HG03066 (cell line): ENCODE measurements around the gene TMEM167A.
A peak's percentile ranks its signal among the peaks of the same experiment; 100 is the strongest.

ENCODE experiments used
- ATAC-seq: cut with Tn5 transposase; IDR thresholded peaks from one replicate; pipeline ENCODE4 v1.9.1; 2021; ENCODE audit warnings: low read depth; ENCODE audit not compliant: unreplicated experiment

TMEM167A gene, protein sequence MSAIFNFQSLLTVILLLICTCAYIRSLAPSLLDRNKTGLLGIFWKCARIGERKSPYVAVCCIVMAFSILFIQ

DNA sequence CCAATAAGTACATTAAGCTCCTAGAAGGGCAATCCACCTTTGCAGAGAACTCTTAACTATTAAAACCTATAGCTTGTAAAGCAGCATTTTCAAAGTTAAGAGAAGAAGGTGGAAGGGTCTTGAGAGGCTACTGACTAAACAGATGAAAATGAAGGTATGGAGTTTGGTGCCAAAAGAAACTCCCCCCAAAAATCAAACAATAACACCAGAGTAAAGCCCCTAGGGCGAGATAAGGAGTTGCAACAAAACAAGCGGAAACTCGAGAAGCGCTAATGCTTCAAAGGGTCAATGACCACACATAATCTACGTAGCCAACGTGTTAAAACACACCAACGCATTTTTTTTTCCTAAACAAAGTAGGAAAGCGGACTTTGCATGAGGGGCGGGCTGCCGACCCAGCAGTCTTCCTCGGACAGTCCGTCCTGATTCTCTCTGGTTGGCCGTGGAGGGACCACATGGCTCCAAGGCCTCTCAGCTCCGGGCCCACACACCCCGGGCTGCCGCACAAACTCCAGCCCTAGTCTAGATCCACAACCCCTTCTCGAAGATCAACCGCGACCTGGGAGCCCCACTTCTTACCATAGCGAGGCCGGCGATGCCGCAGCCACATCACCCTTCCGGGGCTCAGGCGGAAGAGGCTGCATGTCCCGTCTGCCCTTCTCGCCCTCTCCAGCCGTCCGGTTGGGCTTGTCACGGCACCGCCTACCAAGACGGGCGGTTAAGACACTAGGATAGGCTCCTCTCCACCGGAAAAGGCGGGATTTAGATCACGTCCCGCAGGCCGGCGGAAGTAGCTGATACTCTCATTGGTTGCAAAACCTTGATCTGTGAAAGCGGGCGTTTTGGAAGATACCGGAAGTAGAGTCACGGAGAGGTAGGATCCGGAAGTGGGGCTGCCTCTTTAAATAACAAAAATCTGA lies at the start of gene TMEM167A, which contains the start of gene XRCC4:
Gene TMEM167A (minus strand): TSS at position 653 of the 920 bp plus-strand sequence. CDS start 71 bp downstream, at position 582.
Gene XRCC4 (plus strand): TSS at position 806 of the 920 bp plus-strand sequence. CDS start 27,373 bp downstream, outside the sequence.
- peak; percentile 98 for ATAC-seq

DNA sequence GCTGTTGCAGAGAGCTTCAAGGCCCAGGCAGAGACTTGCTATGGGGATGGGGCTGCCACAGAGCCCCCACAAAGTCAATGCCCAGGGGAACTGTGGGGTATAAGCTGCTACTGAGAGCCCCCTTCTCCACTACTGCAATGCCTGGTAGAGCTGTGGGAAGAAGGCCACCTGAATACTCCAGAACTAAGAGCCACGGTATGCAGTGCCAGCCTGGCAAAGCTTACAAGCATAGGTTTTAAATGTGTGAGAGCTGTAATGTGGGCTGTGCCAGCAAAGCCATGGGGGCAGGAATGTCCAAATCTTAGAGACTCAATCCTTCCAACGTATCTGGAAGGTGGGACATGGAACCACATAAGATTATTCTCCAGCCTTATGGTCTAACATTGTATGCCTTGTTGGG lies 49.3 kb upstream of the TMEM167A start:
- ATAC-seq: no peak

DNA sequence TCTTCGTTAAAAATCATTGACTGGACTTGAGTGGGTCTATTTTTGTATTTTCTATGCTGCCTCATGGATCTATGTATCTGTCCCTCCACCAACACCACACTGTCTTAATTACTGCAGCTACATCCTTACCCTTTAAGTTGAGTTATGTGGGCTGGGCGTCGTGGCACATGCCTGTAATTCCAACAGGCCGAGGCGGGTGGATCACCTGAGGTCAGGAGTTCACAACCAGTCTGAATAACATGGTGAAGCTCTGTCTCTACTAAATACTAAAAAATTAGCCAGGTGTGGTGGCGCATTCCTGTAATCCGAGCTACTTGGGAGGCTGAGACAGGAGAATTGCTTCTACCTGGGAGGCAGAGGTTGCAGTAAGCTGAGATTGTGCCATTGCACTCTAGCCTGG lies 48.4 kb upstream of the TMEM167A start:
- ATAC-seq: no peak

DNA sequence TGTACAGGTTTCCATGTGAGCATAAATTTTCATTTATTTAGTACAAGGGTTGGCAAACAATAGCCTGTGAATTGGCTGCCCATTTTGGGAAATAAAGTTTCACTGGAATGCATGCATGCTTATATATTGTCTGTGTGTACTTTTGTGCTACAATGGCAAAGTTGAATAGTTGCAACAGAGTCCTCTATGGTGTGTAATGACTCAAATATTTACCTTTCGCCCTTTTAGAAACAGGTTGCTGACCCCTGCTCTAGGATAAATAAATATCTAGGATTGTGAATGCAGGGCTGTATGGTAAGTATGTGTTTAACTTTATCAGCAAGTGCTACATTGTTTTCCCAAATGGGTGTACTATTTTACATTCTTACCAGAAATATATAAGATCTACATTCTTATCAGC lies 47.4 kb upstream of the TMEM167A start:
- no peak for ATAC-seq

DNA sequence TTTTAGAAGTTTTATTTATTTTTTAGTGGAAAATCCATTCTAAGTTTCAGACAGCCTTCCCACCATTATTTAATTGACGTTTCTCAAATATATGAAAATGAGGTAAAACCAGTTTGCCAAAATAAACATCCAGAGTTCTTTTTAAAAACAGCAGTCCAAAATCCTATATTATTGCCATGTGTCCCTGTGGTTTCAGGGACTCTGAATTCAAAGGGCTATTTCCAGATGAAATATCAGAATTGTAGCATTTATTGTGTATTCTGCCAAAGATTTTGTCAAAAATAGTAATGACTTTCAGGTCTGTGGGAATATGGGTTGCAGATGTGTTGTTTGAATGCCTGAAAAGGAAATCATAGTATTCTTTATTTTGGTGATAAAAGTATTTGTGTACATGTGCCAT lies 41.8 kb upstream of the TMEM167A start:
- ATAC-seq: no peak

DNA sequence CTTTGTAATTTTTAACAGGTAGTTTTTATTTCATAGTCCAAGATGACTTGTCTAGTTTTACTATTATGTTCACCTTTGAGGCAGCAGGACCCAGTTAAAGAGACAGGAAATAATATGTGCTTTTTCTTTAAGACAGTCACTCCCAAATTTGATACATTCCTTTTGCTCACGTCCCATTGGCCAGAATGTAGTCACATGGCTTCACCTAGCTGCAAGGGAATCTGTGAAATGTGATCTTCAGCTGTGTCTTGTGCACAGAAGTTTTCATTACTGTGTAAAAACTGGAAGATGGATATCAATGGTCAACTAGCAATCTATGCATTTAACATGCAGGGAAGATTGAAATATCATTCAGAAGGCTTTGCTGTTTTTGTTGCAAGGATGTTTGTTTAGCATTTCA lies 41.3 kb upstream of the TMEM167A start:
- no peak for ATAC-seq

DNA sequence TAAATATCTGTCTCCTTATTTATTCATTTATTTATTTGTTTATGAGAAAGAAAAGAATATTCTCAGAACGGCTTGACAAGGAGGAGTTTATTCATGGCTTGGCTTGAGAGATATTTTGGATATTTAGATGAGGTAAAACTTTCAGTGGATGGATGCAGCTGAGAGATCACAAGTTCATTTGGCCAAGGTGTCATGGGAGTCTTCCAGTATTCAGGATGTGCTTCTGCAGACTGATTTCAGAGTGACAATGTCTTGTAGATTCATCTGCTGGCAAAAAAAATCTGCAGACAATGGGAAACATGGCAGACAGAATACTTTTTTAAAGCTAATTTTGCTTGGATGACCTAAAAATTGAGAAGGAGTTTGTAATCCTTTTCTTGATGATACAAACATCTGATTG lies 38.6 kb upstream of the TMEM167A start:
- ATAC-seq: no peak

DNA sequence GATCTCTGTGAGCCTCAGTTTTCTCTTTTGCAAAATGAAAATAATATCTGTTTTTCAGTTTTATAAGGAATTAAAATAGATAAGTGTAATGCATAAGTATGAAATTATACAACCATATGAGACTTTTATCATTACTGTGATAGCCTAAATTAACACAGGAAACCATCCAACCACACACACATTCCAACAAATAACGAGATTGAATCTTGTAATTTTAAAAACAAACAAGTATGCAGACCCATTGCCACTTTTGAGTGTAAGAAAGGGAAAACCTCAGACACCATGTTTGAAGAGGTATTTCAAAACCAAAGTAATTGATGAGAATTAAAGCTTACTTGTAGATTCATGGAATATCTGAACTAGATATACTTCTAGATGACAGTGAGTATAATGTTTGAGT lies 32.2 kb upstream of the TMEM167A start:
- no peak for ATAC-seq

DNA sequence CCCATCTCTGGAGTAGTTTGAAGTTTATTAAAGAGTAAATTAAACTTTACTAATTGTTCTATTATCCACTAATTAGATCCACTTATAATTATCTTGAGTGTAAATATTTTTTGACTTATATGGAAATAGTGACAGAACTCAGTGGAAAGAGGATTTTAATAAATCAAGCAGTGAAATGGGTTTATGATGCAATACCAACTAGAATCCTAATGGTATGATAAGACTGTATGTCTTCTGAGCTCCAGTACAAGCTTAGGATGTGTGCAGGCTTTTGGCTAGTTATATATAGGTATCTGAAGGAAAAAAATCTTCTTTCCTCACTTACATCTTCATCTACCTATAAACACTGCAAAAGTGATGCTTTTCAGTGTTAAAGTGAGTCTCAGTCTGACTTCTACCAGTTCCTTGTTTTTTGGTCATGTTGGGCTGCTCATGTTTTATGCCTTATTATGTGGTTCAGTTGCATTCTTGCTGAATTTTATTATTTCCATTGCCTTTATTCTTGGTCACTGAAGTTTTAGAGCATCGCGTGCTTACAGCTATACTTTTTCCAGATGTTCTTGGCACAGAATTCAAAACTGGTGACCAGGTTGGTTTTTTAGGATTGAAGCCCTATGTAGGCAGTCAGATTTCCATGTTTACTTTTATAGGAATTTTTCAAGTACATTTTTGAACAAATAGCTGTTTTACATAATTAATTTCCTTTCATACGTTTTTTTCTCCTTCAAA lies 30.7 kb upstream of the TMEM167A start:
- ATAC-seq: no peak

DNA sequence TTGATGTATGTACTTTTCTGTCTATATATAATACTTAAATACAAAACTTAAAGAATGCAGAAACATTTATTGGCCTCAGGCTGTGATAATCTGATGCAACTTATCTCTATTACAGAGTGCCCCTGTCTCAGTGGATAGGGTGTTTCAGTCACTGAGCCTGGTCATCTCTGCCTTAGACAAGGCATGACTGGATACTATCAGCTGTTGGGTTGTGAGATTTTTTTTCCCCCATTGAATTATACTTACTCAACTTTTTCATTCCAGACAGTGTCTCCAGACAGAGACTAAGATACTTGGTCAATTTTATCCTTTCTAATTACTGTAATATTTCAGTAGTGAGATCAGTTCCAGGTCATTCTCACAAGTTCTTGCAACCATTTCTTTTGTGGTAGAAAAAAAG lies 26.8 kb upstream of the TMEM167A start:
- no peak for ATAC-seq

DNA sequence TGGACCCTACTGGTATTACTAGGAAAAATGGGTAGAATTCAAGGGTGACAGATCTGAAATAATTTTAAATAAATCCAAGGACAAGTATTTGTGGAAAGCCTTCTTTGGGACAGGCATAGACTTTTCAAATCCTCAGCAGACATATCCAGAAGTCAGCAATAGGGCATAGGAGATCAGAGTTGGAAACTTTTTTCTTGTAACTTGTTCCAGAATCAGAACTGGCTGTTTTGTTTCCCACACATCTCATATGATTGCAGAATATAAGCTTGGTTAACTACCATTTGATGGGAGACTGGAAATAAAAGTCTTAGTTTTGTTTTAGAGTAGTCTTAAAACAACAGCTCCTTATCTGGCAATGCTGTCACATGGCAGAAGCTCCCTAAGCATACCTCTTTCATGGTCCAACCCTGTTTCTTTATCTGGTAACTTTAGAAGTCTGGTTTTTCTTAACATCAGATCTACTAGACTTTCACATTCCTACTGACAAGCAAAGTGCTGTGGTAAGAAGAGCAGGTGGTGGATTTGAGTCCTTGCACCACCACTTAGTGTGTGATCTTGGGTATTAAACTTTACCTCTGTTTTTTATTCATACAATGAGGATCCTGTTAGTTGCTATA lies 25.3 kb upstream of the TMEM167A start:
- ATAC-seq: no peak

DNA sequence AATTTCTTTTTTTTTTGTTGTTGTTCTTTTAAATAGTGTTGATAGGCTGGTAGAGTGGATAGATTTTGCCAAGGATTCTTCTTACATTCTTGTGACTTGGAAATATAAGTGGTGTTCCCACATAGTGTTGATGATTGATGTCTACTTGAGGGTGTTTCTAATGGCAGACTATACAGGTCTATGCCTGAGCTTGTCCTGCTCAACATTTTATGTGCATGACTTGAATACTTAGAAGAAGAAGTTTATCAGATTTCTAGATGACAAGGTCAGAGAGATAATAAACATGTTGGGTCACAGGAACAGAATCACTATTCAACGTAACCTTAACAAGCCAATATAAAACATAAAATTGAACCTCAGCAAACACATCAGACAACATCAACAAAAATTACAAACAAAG lies 24.3 kb upstream of the TMEM167A start:
- ATAC-seq: no peak

DNA sequence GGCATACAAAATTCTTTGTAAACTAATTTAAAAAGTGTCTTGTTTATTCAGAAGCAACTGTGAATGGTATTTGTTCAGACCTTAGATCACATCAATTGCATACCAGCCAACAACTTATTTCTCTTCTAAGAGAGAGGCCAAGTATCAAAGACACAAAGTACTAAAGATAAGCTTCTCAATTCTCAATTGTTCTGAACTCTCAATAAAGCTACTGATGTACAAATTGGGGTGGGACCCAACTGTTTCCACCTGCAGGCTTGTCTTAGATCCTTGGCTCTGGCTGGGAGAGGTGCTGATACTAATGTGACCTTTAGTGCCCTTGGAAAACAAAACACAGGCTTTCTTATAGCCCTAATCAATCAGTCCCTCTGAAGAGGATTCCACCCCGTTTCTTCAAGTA lies 22.3 kb upstream of the TMEM167A start:
- ATAC-seq: no peak

DNA sequence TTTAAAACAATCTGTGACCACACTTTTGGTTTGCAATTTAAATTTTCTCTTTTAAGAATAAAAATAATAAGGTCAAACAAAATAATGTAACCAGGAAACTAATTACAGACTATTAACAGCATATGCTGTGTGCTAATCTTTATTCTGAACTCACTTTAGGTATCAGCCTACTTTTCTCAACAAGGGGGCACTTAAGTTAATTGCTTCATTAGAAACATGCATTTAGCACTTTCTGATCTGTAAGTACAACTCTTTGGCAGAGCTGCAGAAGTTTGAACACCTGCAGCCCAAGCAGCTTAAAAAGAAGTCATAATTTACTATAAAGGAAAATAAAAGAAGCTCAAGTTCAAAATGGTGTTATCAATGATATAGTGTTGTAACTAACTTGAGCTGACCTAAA lies 21.8 kb upstream of the TMEM167A start:
- no peak for ATAC-seq

DNA sequence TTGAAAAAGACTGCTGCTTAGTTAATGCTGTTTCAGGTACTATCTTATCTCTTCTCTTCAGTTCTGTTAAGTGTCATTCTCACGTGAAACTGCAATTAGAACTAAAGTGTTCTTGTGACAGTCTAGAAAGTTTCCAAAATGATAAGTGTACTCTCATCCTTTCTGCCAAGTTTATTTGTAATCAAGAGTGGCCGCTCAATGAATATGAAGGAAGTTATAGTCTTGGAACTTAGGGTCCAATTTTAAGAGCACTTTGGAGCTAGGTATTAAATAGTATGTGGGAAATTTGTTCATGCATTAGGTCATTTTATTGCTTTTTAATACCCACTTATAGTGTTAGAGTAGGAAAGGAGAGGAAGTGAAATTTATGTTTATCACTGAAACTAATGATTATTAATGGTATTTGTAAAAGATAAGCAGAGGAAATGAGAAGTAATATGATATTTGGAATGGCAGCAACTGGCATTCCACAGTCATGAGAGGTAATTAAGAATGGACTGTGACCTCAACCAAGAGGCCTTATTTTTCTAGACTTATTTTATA lies 20.6 kb upstream of the TMEM167A start:
- peak; percentile 42 for ATAC-seq

DNA sequence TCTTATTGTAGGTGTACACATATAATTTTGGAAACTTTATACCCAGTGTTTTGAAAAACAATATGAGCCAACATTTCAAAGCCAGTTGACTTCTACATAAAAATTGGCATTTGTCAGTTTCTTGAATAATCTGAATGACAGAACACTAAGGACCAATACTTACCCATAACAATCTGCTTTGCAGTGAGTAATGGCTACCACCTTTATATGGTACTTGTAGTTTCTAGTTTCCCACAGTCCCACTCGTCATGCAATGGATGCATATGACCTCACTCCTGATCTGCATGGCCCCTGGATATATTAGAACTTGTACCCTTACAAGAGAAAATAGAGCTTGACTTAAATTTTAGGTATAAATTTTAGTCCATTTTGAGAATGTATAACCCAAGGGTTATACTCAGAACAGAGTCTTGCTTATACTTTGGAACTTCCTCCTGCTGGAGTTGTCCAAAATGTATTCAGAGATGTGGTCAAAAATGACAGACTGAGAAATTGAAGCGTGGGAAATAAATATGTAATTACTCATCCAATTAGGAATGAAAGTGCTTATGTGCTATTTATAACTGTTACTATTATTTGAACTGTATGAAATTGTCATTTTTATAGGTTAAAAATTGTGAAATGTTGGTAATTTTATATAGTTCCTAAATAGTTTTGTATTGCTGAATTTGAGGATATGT lies 19.6 kb upstream of the TMEM167A start:
- ATAC-seq: no peak

DNA sequence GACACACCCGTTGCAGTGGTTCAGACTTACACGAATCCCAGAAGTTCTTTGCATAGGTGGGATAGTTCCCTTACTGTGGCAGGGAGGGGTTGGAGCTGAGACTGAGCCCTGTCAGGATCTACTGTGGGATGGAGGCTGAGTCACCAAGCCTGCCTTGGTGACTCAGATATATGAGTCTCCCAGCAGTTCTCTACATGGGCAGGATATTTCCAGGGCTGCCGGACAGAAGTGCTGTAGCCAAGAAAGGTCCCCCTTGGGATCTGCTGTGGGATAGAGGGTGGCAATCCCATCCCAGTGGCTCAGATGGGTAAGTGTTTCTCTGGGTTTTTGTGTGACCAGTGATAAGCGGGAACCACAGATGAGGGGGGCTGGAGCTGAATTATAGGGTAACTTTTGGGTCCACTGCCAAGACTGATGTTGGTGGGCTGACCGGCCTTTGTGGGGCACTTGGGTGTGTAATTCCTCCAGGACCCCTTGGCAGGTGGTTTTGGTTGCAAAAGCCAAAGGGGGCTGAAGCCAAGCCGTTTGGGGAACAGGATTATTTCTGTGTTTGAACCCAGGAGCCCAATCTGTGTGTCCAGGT lies 18.9 kb upstream of the TMEM167A start:
- ATAC-seq: no peak

DNA sequence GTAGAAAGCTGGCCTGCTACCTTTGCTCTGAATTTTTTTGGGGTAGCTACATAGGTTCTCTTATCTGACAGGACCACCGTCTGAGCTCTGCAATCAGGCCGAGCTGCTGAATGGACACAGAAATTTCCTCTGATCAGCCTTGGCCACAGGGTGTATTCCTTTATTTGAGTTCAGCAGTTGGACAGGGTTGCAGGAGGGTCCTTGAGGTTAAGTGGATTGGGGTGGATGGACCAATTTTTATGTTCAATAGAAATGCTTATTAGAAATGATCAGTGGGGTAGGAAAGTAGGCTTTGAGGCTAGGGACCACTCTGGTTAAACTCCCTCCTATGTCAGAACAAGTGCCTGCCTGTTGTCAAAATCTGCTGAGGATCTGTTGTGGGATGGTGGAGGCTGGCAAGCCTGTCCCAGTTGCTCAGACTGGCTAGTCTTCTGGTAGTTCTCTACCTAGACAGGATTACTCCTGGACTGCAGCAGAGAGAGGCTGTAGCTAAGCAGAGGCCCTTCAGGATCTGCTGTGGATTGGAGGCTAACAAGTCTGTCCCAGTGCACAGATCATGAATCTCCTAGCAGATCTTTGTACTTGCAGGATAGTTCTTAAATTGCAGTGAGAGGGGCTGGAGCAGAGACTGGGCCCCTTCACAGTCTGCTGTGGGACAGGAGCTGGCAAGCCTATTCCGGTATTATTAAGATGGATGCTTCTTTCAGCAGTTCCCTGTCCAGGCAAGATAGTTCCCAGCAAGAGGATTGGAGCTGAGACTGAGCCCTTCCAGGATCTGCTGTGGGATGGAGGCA lies 18.2 kb upstream of the TMEM167A start:
- ATAC-seq: no peak

DNA sequence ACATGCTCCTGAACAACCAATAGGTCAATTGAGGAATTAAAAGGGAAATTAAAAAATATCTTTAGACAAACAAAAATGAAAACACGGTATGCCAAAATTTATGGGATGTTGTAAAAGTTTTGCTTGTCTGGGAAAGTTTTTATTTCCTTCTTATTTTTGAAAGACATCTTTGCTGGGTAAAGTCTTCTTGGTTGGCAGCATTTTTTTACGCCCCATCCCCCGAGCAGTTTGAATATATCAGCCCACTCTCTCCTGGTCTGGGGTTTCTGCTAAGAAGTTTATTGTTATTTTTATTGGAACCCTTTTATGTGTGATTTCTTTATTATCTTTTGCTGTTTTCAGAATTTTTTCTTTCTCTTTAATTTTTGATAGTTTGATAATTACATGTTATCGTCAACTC lies 16.5 kb upstream of the TMEM167A start:
- no peak for ATAC-seq
